MM.1S (cell line): ENCODE data around the gene OSBP.

Source experiments
- DNase-seq: peaks from one replicate; pipeline ENCODE4 v3.0.0-alpha.2; 2015
- H2AFZ ChIP-seq: fragments of 300-600 bp; sonication (generic); 2 replicates; pipeline ENCODE4 v1.6.0; 2016; ENCODE audit warnings: antibody characterized with exemption, low read length
- H3F3A ChIP-seq: fragments of 300-600 bp; sonication (generic); 2 replicates; pipeline ENCODE4 v1.6.1; 2016; ENCODE audit warnings: mild to moderate bottlenecking, antibody characterized with exemption, low read length, moderate library complexity, mixed read lengths; ENCODE audit not compliant: insufficient read depth
- H3K27ac ChIP-seq: fragments of 300-600 bp; sonication (generic); 2 replicates; pipeline ENCODE4 v1.5.1; 2016; ENCODE audit warnings: mild to moderate bottlenecking, low read length
- H3K27me3 ChIP-seq: fragments of 300-600 bp; sonication (generic); replicated peaks from 2 replicates; pipeline ENCODE4 v1.6.0; 2016; ENCODE audit warnings: low read length; ENCODE audit not compliant: insufficient read depth
- H3K36me3 ChIP-seq: fragments of 300-600 bp; sonication (generic); replicated peaks from 2 replicates; pipeline ENCODE4 v1.6.1; 2016; ENCODE audit warnings: mild to moderate bottlenecking, low read length, mixed read lengths; ENCODE audit not compliant: insufficient read depth
- H3K4me1 ChIP-seq: fragments of 300-600 bp; sonication (generic); 2 replicates; pipeline ENCODE4 v1.6.1; 2016; ENCODE audit warnings: low read length, mixed read lengths
- H3K4me2 ChIP-seq: fragments of 300-600 bp; sonication (generic); 2 replicates; pipeline ENCODE4 v1.6.0; 2016; ENCODE audit warnings: low read depth, low read length
- H3K4me3 ChIP-seq: fragments of 300-600 bp; sonication (generic); 2 replicates; pipeline ENCODE4 v1.5.1; 2016; ENCODE audit warnings: low read length, mixed read lengths
- H3K79me2 ChIP-seq: fragments of 300-600 bp; sonication (generic); 2 replicates; pipeline ENCODE4 v1.6.1; 2016; ENCODE audit warnings: mixed run types, low read length, mixed read lengths
- H3K9ac ChIP-seq: fragments of 300-600 bp; sonication (generic); 2 replicates; pipeline ENCODE4 v1.6.1; 2016; ENCODE audit warnings: low read length, mixed read lengths
- H3K9me2 ChIP-seq: fragments of 300-600 bp; sonication (generic); replicated peaks from 2 replicates; pipeline ENCODE4 v1.6.1; 2016; ENCODE audit warnings: mild to moderate bottlenecking, low read length, mixed read lengths; ENCODE audit not compliant: insufficient read depth
- H3K9me3 ChIP-seq: fragments of 300-600 bp; sonication (generic); replicated peaks from 2 replicates; pipeline ENCODE4 v1.6.1; 2016; ENCODE audit warnings: mild to moderate bottlenecking, low read length, mixed read lengths; ENCODE audit not compliant: insufficient read depth
- H4K20me1 ChIP-seq: fragments of 300-600 bp; sonication (generic); 2 replicates; pipeline ENCODE4 v1.6.1; 2016; ENCODE audit warnings: mild to moderate bottlenecking, low read length, moderate library complexity, mixed read lengths; ENCODE audit not compliant: insufficient read depth
- EZH2 ChIP-seq: fragments of 300-600 bp; sonication (generic); optimal IDR thresholded peaks from 2 replicates; pipeline ENCODE3; 2017; ENCODE audit warnings: low read depth, mild to moderate bottlenecking, antibody characterized with exemption, low read length, mixed read lengths
- EZH2phosphoT487 ChIP-seq: fragments of 300-600 bp; sonication (generic); IDR thresholded peaks from 2 replicates; pipeline ENCODE4 v1.6.1; 2018; ENCODE audit warnings: antibody characterized with exemption, low read length
- TF ChIP-seq, protein P1 (sequence below): fragments of 300-600 bp; sonication (generic); IDR thresholded peaks from 2 replicates; pipeline ENCODE4 v1.5.1; 2016; ENCODE audit warnings: antibody characterized with exemption, low read length, mixed read lengths

OSBP gene

DNA sequence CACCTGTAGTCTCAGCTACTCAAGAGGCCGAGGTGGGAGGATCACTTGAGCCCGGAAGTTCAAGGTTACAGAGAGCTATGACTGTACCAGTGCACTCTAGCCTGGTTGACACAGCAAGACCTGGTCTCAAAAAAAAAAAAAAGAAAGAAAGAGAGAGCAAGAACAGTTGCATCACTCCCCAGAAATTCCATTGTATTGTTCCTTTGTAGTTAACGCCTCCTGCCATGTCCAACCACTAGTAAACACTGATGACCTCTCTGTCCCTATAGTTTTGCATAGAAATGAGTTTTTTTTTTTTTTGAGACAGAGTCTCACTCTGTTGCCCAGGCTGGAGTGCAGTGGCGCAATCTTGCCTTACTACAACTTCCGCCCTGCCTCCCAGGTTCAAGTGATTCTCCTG is 42.5 kb upstream of the OSBP start:
- H4K20me1 ChIP-seq: 0 out of 2 replicates have a peak, but pooled peaks cover 4% of the 10 kb centered on the region
- H3K9ac ChIP-seq: no peak overlapping the region
- no peaks in the 10 kb centered on the region for H3K9me2 ChIP-seq
- no peak overlapping the region for H3K4me3 ChIP-seq
- peaks cover 35% of the 10 kb centered on the region for H3K36me3 ChIP-seq
- no peaks in the 10 kb centered on the region for H3K9me3 ChIP-seq
- no peak overlapping the region for H3K27ac ChIP-seq
- peaks cover 30% of the 10 kb centered on the region for H3K79me2 ChIP-seq
- TF ChIP-seq EZH2phosphoT487: no peak
- TF ChIP-seq, protein P1, sequence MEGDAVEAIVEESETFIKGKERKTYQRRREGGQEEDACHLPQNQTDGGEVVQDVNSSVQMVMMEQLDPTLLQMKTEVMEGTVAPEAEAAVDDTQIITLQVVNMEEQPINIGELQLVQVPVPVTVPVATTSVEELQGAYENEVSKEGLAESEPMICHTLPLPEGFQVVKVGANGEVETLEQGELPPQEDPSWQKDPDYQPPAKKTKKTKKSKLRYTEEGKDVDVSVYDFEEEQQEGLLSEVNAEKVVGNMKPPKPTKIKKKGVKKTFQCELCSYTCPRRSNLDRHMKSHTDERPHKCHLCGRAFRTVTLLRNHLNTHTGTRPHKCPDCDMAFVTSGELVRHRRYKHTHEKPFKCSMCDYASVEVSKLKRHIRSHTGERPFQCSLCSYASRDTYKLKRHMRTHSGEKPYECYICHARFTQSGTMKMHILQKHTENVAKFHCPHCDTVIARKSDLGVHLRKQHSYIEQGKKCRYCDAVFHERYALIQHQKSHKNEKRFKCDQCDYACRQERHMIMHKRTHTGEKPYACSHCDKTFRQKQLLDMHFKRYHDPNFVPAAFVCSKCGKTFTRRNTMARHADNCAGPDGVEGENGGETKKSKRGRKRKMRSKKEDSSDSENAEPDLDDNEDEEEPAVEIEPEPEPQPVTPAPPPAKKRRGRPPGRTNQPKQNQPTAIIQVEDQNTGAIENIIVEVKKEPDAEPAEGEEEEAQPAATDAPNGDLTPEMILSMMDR: no peak
- TF ChIP-seq EZH2: no peak
- H3K4me2 ChIP-seq: no peak overlapping the region
- DNase-seq: no peak
- H2AFZ ChIP-seq: no peak overlapping the region
- no peaks in the 10 kb centered on the region for H3F3A ChIP-seq
- no peaks in the 10 kb centered on the region for H3K27me3 ChIP-seq
- H3K4me1 ChIP-seq: no peaks in the 10 kb centered on the region

DNA sequence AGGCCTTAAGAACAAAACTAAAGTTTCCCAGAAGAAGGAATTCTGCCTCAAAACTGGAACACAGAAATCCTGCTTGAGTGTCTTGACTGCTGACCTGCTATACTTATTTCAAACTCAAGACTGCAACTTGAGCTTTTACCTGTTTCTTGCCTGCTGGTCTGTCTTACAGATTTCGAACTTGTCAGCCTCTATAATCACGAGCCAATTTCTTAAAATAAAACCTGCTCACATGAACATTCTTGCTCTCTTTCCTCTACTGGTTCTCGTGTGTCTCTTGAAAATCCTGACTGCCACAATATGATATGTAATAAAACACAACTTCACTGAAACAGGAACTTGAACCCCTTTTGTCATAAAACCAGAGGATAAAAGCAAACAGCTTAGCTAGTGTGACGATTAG is 39.3 kb upstream of the OSBP start:
- Histone ChIP-seq H3K27ac (no peak overlapping the region), H4K20me1 (no peaks in the 10 kb centered on the region), H3K9me3 (no peaks in the 10 kb centered on the region), H2AFZ (no peak overlapping the region), H3K4me1 (no peaks in the 10 kb centered on the region), H3K4me2 (no peak overlapping the region), H3K36me3 (peaks cover 51% of the 10 kb centered on the region), H3K79me2 (no peaks in the 10 kb centered on the region), H3F3A (no peaks in the 10 kb centered on the region), H3K27me3 (no peaks in the 10 kb centered on the region), H3K9ac (no peak overlapping the region), H3K9me2 (no peaks in the 10 kb centered on the region), H3K4me3 (no peak overlapping the region)
- no peak for TF ChIP-seq EZH2phosphoT487
- TF ChIP-seq, protein P1: no peak
- no peak for TF ChIP-seq EZH2
- DNase-seq: no peak

DNA sequence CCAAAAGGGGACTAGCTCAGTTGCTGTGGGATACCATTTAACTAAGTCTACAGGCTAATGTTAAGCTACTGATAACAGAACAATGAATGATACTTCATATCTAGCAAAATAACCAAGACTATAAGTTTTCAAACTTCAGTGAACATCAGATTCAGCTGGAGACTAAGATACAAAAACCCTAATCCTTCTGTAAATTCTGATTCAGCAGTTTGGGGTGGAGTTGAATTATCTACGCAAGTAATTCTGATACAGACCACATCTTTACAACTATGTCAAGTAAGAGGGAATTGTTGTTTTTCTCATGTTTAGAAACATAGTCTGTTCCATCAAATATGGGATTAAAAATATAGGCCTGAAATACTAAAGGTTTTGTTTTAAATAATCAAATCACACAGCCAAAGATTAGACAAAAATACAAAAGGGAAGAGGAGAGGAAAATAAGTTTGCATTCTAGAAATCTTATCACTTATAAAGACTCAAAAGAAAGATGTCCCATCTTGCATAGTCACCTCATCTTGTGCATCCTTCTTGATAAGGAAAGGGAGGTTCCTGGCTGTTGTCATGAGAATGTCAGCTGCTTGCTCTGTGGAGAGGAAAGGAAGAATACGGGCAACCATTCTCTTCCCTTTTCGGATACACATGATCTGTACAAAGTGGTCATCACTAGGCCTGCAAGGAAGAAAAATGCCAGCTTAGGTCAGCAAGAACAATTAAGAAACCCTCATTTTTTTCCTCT is 31.8 kb upstream of the OSBP start:
- Histone ChIP-seq H3F3A (no peaks in the 10 kb centered on the region), H3K4me2 (no peak overlapping the region), H3K4me1 (no peaks in the 10 kb centered on the region), H3K27ac (no peak overlapping the region), H4K20me1 (no peaks in the 10 kb centered on the region), H3K79me2 (no peaks in the 10 kb centered on the region), H3K4me3 (no peak overlapping the region), H3K9me3 (no peaks in the 10 kb centered on the region), H3K27me3 (no peaks in the 10 kb centered on the region), H3K9me2 (no peaks in the 10 kb centered on the region), H2AFZ (no peak overlapping the region), H3K9ac (no peak overlapping the region), H3K36me3 (peaks cover 14% of the 10 kb centered on the region; the same call in 1 of the 2 replicates)
- TF ChIP-seq, protein P1: no peak
- TF ChIP-seq EZH2phosphoT487 (no peak), EZH2 (no peak)
- no peak for DNase-seq
